SK-N-SH treated with all-trans-retinoic acid at 6 μM for 48 hours (cell line): Measurements from ENCODE around the gene RETSAT.

ENCODE experiments used
- ARNTL ChIP-seq: fragments of 450-650 bp; formaldehyde crosslinking; IDR thresholded peaks from 2 replicates; pipeline ENCODE4 v1.5.0; 2020; ENCODE audit warnings: low read depth, mild to moderate bottlenecking, moderate library complexity, borderline replicate concordance
- PPARA ChIP-seq: fragments of 250-450 bp; sonication (Bioruptor Pico); IDR thresholded peaks from 2 replicates; pipeline ENCODE4 v1.5.0; 2020; ENCODE audit warnings: mild to moderate bottlenecking, borderline replicate concordance
- RARB ChIP-seq: fragments of 250-450 bp; sonication (Bioruptor Pico); IDR thresholded peaks from 2 replicates; pipeline ENCODE4 v1.8.0; 2021; ENCODE audit warnings: mild to moderate bottlenecking, moderate library complexity
- ZC3H10 ChIP-seq: fragments of 250-450 bp; sonication (Bioruptor Pico); IDR thresholded peaks from 2 replicates; pipeline ENCODE4 v1.5.1; 2021; ENCODE audit warnings: mild to moderate bottlenecking, moderate library complexity
- ZFP3 ChIP-seq: fragments of 250-450 bp; sonication (Bioruptor Pico); IDR thresholded peaks from 2 replicates; pipeline ENCODE4 v1.5.0; 2020; ENCODE audit warnings: mild to moderate bottlenecking, moderate library complexity
- ZFP30 ChIP-seq: fragments of 450-650 bp; formaldehyde crosslinking; IDR thresholded peaks from 2 replicates; pipeline ENCODE4 v1.5.0; 2022; ENCODE audit warnings: mild to moderate bottlenecking, moderate library complexity
- ZNF565 ChIP-seq: fragments of 450-650 bp; formaldehyde crosslinking; conservative IDR thresholded peaks from 2 replicates; pipeline ENCODE4 v1.5.0; 2020; ENCODE audit warnings: low read depth, mild to moderate bottlenecking, moderate library complexity
- TF ChIP-seq, protein P1 (sequence below): fragments of 250-450 bp; sonication (Bioruptor Pico); IDR thresholded peaks from 2 replicates; pipeline ENCODE4 v1.8.0; 2020; ENCODE audit warnings: mild to moderate bottlenecking, moderate library complexity, borderline replicate concordance
- TF ChIP-seq, protein P2 (sequence below): fragments of 250-450 bp; sonication (Bioruptor Pico); IDR thresholded peaks from 2 replicates; pipeline ENCODE4 v1.5.1; 2021; ENCODE audit warnings: mild to moderate bottlenecking, moderate library complexity

DNA sequence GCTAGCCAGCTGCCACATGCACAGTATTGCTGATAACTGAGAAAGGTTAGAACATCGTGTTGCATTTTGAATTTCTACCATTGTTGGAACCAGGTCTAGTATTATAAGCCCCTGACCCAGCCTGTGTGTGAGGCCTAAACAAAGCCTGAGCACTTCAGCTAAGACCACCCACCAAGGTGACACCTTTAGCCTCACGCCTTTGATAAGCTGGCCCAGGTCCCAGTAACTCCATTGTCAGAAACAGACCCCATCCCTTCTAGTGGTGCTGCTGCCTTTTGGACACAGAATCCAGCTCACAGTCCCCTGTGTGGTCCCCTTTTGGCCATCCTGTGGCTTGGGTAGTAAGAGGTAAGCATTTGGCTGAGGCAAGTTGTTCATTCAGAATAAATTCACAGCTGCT lies 1.9 kb upstream of the RETSAT start:
- TF ChIP-seq ZC3H10 (CRISPR knock-in tag) (no peak), ZNF565 (CRISPR knock-in tag) (no peak), ZFP30 (CRISPR knock-in tag) (no peak), ZFP3 (CRISPR knock-in tag) (no peak), PPARA (CRISPR knock-in tag) (no peak), ARNTL (CRISPR knock-in tag) (no peak), RARB (CRISPR knock-in tag) (no peak)
- TF ChIP-seq, protein P1, sequence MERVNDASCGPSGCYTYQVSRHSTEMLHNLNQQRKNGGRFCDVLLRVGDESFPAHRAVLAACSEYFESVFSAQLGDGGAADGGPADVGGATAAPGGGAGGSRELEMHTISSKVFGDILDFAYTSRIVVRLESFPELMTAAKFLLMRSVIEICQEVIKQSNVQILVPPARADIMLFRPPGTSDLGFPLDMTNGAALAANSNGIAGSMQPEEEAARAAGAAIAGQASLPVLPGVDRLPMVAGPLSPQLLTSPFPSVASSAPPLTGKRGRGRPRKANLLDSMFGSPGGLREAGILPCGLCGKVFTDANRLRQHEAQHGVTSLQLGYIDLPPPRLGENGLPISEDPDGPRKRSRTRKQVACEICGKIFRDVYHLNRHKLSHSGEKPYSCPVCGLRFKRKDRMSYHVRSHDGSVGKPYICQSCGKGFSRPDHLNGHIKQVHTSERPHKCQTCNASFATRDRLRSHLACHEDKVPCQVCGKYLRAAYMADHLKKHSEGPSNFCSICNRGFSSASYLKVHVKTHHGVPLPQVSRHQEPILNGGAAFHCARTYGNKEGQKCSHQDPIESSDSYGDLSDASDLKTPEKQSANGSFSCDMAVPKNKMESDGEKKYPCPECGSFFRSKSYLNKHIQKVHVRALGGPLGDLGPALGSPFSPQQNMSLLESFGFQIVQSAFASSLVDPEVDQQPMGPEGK (CRISPR knock-in tag) = no peak
- TF ChIP-seq, protein P2, sequence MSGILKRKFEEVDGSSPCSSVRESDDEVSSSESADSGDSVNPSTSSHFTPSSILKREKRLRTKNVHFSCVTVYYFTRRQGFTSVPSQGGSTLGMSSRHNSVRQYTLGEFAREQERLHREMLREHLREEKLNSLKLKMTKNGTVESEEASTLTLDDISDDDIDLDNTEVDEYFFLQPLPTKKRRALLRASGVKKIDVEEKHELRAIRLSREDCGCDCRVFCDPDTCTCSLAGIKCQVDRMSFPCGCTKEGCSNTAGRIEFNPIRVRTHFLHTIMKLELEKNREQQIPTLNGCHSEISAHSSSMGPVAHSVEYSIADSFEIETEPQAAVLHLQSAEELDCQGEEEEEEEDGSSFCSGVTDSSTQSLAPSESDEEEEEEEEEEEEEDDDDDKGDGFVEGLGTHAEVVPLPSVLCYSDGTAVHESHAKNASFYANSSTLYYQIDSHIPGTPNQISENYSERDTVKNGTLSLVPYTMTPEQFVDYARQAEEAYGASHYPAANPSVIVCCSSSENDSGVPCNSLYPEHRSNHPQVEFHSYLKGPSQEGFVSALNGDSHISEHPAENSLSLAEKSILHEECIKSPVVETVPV (CRISPR knock-in tag) = no peak
